HepG2 (cell line): ENCODE data around the gene PNLIP.

Experiments
- ATF2 ChIP-seq: sonication (generic); formaldehyde crosslinking; IDR thresholded peaks from 2 replicates; pipeline ENCODE4 v1.4.0; 2020; ENCODE audit warnings: missing genetic modification reagents
- CSRNP2 ChIP-seq: sonication (generic); formaldehyde crosslinking; conservative IDR thresholded peaks from 2 replicates; pipeline ENCODE4 v1.8.0; 2022; ENCODE audit warnings: low read depth, missing genetic modification reagents
- DNMT3B ChIP-seq: conservative IDR thresholded peaks from 2 replicates; pipeline ENCODE4 v1.6.1; 2016; ENCODE audit warnings: missing biosample characterization, control low read depth
- KAT2B ChIP-seq: fragments of 150-350 bp; IDR thresholded peaks from 2 replicates; pipeline ENCODE4 v1.6.1; 2014; ENCODE audit warnings: low read depth, low read length, borderline replicate concordance
- RNF2 ChIP-seq: fragments of 450-650 bp; conservative IDR thresholded peaks from 2 replicates; pipeline ENCODE4 v1.6.1; 2016; ENCODE audit warnings: low read depth
- ZBTB8A ChIP-seq: sonication (generic); formaldehyde crosslinking; IDR thresholded peaks from 2 replicates; pipeline ENCODE4 v1.4.0; 2020; ENCODE audit warnings: mild to moderate bottlenecking, low read depth, missing genetic modification reagents, borderline replicate concordance
- ZNF282 ChIP-seq: fragments of 450-650 bp; IDR thresholded peaks from 2 replicates; pipeline ENCODE4 v1.6.1; 2018; ENCODE audit not compliant: partially characterized antibody
- ZNF619 ChIP-seq: sonication (generic); formaldehyde crosslinking; IDR thresholded peaks from 2 replicates; pipeline ENCODE4 v1.4.0; 2020; ENCODE audit warnings: mild to moderate bottlenecking, missing genetic modification reagents
- ZNF674 ChIP-seq: sonication (generic); formaldehyde crosslinking; IDR thresholded peaks from 2 replicates; pipeline ENCODE4 v1.5.0; 2020; ENCODE audit warnings: low read depth, mild to moderate bottlenecking, missing genetic modification reagents

- TF ChIP-seq ZNF282, result no peak
- no peak for TF ChIP-seq ATF2 (CRISPR knock-in tag)
- no peak for TF ChIP-seq RNF2
- TF ChIP-seq CSRNP2, result no peak
- no peak for TF ChIP-seq KAT2B
- TF ChIP-seq ZNF674 (CRISPR knock-in tag), result no peak
- no peak for TF ChIP-seq ZBTB8A (CRISPR knock-in tag)
- no peak for TF ChIP-seq ZNF619 (CRISPR knock-in tag)
- no peak for TF ChIP-seq DNMT3B (CRISPR knock-in tag)
These were observed 51.8 kb downstream of the PNLIP start for GRCh38 chr10:116597543-116597942.
